Measurements from ENCODE around the gene ARMC3. TPM values are rescaled to one million over a fixed set of nuclear protein-coding genes. Genes with fewer than 3 reads are reported as not detected.
"Not testable (repeated sequence)": the region's sequence is repeated elsewhere in the genome, so short reads cannot be mapped to it uniquely, and the experiment has no call there.

Gene ARMC3
- total RNA-seq, 1 experiment from 2014 or later, result 14.4 TPM

- H3K27me3 ChIP-seq (ENCODE audit: insufficient read depth, low read depth), result no peaks in the 10 kb centered on the region
- H3K9me2 ChIP-seq (ENCODE audit: insufficient read depth), result no peaks in the 10 kb centered on the region
- TF ChIP-seq CTCF (conservative IDR thresholded peaks at IDR 0.05), result no peak
- no peak for TF ChIP-seq EZH2 (IDR thresholded peaks at IDR 0.05; ENCODE audit: low read depth)
- H3K27ac ChIP-seq, result no peak overlapping the region
- H3F3A ChIP-seq (ENCODE audit: insufficient read depth, low read depth), result no peaks in the 10 kb centered on the region
- no peaks in the 10 kb centered on the region for H3K36me3 ChIP-seq (ENCODE audit: low read depth)
- no peaks in the 10 kb centered on the region for H3K4me1 ChIP-seq (replicated peaks; ENCODE audit: insufficient read depth)
- BruUV-seq (replicated peaks), result no TSS peak
- intact Hi-C loops (cut with micrococcal nuclease; ENCODE audit: unreplicated experiment), result loop anchor here (5.0 to 10.0 kb wide), 2 partner anchors 385 to 743 kb away; partner anchors contain the start of gene BMI1
- POLR2A ChIA-PET (ENCODE audit: unreplicated experiment), result no interaction called here
- no peaks in the 10 kb centered on the region for H4K20me1 ChIP-seq (ENCODE audit: insufficient read depth)
- no peak overlapping the region for H3K4me3 ChIP-seq
- no peak overlapping the region for H3K4me2 ChIP-seq
- DNase-seq, result no peak
- CTCF ChIA-PET, result no interaction called here
- no peaks in the 10 kb centered on the region for H3K9me3 ChIP-seq (ENCODE audit: insufficient read depth, low read depth)
- no peaks in the 10 kb centered on the region for H3K79me2 ChIP-seq (ENCODE audit: low read depth)
- no peak overlapping the region for H2AFZ ChIP-seq
These were observed 139.5 kb downstream of the ARMC3 start for GRCh38 chr10:23067337-23067736.

GRCh38 chr10:23067939-23068775 lies 140.3 kb downstream of the ARMC3 start:
- no TSS peak for BruUV-seq (replicated peaks)
- no peak overlapping the region for H2AFZ ChIP-seq
- peak; percentile 43 to 59 for DNase-seq
- no peaks in the 10 kb centered on the region for H3K79me2 ChIP-seq (ENCODE audit: low read depth)
- no peaks in the 10 kb centered on the region for H3K9me2 ChIP-seq (ENCODE audit: insufficient read depth)
- no peaks in the 10 kb centered on the region for H3F3A ChIP-seq (ENCODE audit: insufficient read depth, low read depth)
- H3K9me3 ChIP-seq (ENCODE audit: insufficient read depth, low read depth), result no peaks in the 10 kb centered on the region
- no peak overlapping the region for H3K4me2 ChIP-seq
- intact Hi-C loops (cut with micrococcal nuclease; ENCODE audit: unreplicated experiment), result loop anchor here (1.0 to 10.0 kb wide), 5 partner anchors 79 to 1075 kb away; partner anchors contain the start of gene BMI1
- H3K4me3 ChIP-seq, result no peak overlapping the region
- no peak overlapping the region for H3K27ac ChIP-seq
- no peaks in the 10 kb centered on the region for H3K27me3 ChIP-seq (ENCODE audit: insufficient read depth, low read depth)
- H3K36me3 ChIP-seq (ENCODE audit: low read depth), result no peaks in the 10 kb centered on the region
- ChIA-PET CTCF (interaction anchor here (0.5 kb wide), 1 partner anchor 1112 kb away, joined by 20 read pairs; no protein-coding TSS in a partner anchor), POLR2A (ENCODE audit: unreplicated experiment) (no interaction called here)
- H3K4me1 ChIP-seq (replicated peaks; ENCODE audit: insufficient read depth), result no peaks in the 10 kb centered on the region
- no peaks in the 10 kb centered on the region for H4K20me1 ChIP-seq (ENCODE audit: insufficient read depth)
- TF ChIP-seq EZH2 (IDR thresholded peaks at IDR 0.05; ENCODE audit: low read depth), result no peak
- TF ChIP-seq CTCF (conservative IDR thresholded peaks at IDR 0.05), result peak; percentile 84

- Histone ChIP-seq H3K36me3 (ENCODE audit: low read depth) (no peaks in the 10 kb centered on the region), H2AFZ (no peak overlapping the region), H3K79me2 (ENCODE audit: low read depth) (no peaks in the 10 kb centered on the region), H3F3A (ENCODE audit: insufficient read depth, low read depth) (no peaks in the 10 kb centered on the region), H3K27ac (no peak overlapping the region), H3K4me3 (no peak overlapping the region), H3K9me2 (ENCODE audit: insufficient read depth) (no peaks in the 10 kb centered on the region), H3K4me2 (no peak overlapping the region), H4K20me1 (ENCODE audit: insufficient read depth) (no peaks in the 10 kb centered on the region), H3K27me3 (ENCODE audit: insufficient read depth, low read depth) (no peaks in the 10 kb centered on the region), H3K4me1 (replicated peaks; ENCODE audit: insufficient read depth) (no peaks in the 10 kb centered on the region), H3K9me3 (ENCODE audit: insufficient read depth, low read depth) (no peaks in the 10 kb centered on the region)
- intact Hi-C loops (cut with micrococcal nuclease; ENCODE audit: unreplicated experiment), result loop anchor here (5.0 to 10.0 kb wide), 2 partner anchors 387 to 744 kb away; partner anchors contain the start of gene BMI1
- DNase-seq, result no peak
- no TSS peak for BruUV-seq (replicated peaks)
- POLR2A ChIA-PET (ENCODE audit: unreplicated experiment), result no interaction called here
- CTCF ChIA-PET, result no interaction called here
- TF ChIP-seq EZH2 (IDR thresholded peaks at IDR 0.05; ENCODE audit: low read depth) (no peak), CTCF (conservative IDR thresholded peaks at IDR 0.05) (no peak)
These were observed 141.4 kb downstream of the ARMC3 start for GRCh38 chr10:23069019-23069815.

- H4K20me1 ChIP-seq (ENCODE audit: insufficient read depth); H3K4me1 ChIP-seq (replicated peaks; ENCODE audit: insufficient read depth); BruUV-seq (replicated peaks); H3K27me3 ChIP-seq (ENCODE audit: insufficient read depth, low read depth); H3K79me2 ChIP-seq (ENCODE audit: low read depth); H3K27ac ChIP-seq; H3K9me2 ChIP-seq (ENCODE audit: insufficient read depth); H3K4me2 ChIP-seq; CTCF ChIA-PET; H3K9me3 ChIP-seq (ENCODE audit: insufficient read depth, low read depth); H3K36me3 ChIP-seq (ENCODE audit: low read depth); DNase-seq; POLR2A ChIA-PET (ENCODE audit: unreplicated experiment); H3F3A ChIP-seq (ENCODE audit: insufficient read depth, low read depth); H2AFZ ChIP-seq; H3K4me3 ChIP-seq; intact Hi-C loops (cut with micrococcal nuclease; ENCODE audit: unreplicated experiment): not testable (repeated sequence)
These were observed 142.4 kb downstream of the ARMC3 start for GRCh38 chr10:23070092-23070912.

Data from PC-9 (cell line).